ENCODE data around the gene TRIM15.

DNA sequence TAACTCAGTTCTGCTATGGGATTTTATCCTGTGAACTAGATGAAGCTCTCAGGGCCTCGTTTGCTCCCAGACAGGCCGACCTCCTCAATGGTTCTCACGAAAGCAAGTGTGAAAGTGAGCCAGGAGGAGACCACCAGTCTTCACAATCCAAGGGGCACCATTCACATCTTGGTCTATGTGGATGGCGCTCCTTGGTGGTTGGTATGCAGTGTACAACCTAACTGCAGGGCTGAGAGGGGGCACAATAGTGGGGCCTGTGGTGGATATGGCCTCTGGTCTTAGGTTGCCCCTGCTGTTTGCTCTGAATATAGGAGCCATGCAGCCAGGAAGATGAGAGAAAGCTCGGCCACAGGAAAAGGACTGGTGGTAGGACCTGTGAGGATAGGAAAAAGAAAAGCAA lies 25.2 kb downstream of the TRIM15 start:
- TF ChIP-seq POLR2A (IDR thresholded peaks at IDR 0.05; ENCODE audit: low read length) = no peak
- no peak for TF ChIP-seq GATA1 (IDR thresholded peaks at IDR 0.05; ENCODE audit: low read depth, low read length)

Data from erythroblast (primary cell).